Sigmoid colon (tissue), 7 donors: ENCODE data around the gene GSE1. TPM values are rescaled to one million over a fixed set of nuclear protein-coding genes. Genes with fewer than 3 reads are reported as not detected.

Experiments used
- DNase-seq: peaks from one replicate; pipeline ENCODE4 v3.0.0-alpha.2; 2019
- H3K27ac ChIP-seq, 4 donors: fragments of 200-600 bp; sonication (generic); one replicate each; pipeline ENCODE4 v1.5.1; 2016 to 2019; ENCODE audit warnings: mild to moderate bottlenecking in 1 of 4
- H3K27me3 ChIP-seq, 3 donors: fragments of 200-600 bp; sonication (generic); one replicate each; pipeline ENCODE4 v1.5.1; 2019; ENCODE audit warnings: mild to moderate bottlenecking in 1 of 3
- H3K36me3 ChIP-seq, 4 donors: fragments of 200-600 bp; sonication (generic); one replicate each; pipeline ENCODE4 v1.5.1; 2016 to 2019
- H3K4me1 ChIP-seq, 4 donors: fragments of 200-600 bp; sonication (generic); one replicate each; pipeline ENCODE4 v1.5.1; 2017 to 2019
- H3K4me3 ChIP-seq, 4 donors: fragments of 200-600 bp; sonication (generic); one replicate each; pipeline ENCODE4 v1.5.1; 2017 to 2019; ENCODE audit warnings: mild to moderate bottlenecking in 2 of 4, moderate library complexity in 1 of 4
- H3K9me3 ChIP-seq, 4 donors: fragments of 200-600 bp in 3 of 4; sonication (generic) in 3 of 4; one replicate each; pipeline versions ENCODE4 v1.5.1 to v1.6.1; 2013 to 2019
- EP300 ChIP-seq, 4 donors: sonication (generic); formaldehyde crosslinking; IDR thresholded peaks; one replicate each; pipeline ENCODE4 v1.6.1; 2017; ENCODE audit warnings: antibody characterized with exemption in 4 of 4
- POLR2A ChIP-seq, 2 donors: fragments of 450-650 bp; IDR thresholded peaks; one replicate each; pipeline ENCODE4 v1.6.1; 2016; ENCODE audit warnings: antibody characterized with exemption in 2 of 2, mild to moderate bottlenecking in 2 of 2, moderate library complexity in 2 of 2
- POLR2AphosphoS5 ChIP-seq, 4 donors: sonication (generic); formaldehyde crosslinking; IDR thresholded peaks; one replicate each; pipeline ENCODE4 v1.6.1; 2017; ENCODE audit warnings: antibody characterized with exemption in 4 of 4
- WGBS, 2 donors: extraction: QIAGEN DNeasy Blood & Tissue Kit; methylation state at CpG; one replicate each; pipeline ENCODE4 v1.1.7; 2013; 5-methylcytosine and 5-hydroxymethylcytosine counted together
- intact Hi-C: fragments of 100-400 bp; cut with DNase I; formaldehyde crosslinking; loops from one replicate; pipeline ENCODE4 v1.15.1; 2023
- polyA plus RNA-seq, 3 donors: library from polyadenylated mRNA; stranded (reverse); fragments of 200-250 nt; gene quantifications; one replicate each; pipeline ENCODE4 v1.2.3, GENCODE V29; 2013
- total RNA-seq, 4 donors: library from RNA; depleted of rRNA; stranded (reverse); fragments of >200 nt; gene quantifications; one replicate each; pipeline ENCODE4 v1.1.0, GENCODE V29; 2016
- TF ChIP-seq, protein P1 (sequence below), 4 experiments: fragments of 450-650 bp in 3 of 4; fragments of 200-600 bp in 1 of 4; IDR thresholded peaks; one replicate each; pipeline ENCODE4 v1.5.1; 2016 to 2019; ENCODE audit warnings: antibody characterized with exemption in 4 of 4, mild to moderate bottlenecking in 3 of 4, moderate library complexity in 2 of 4
- donor health status: healthy with polysubstance abuse.
- donor health status: Bipolar disorder and iron deficiency.
- donor health status: healthy.

The GSE1 gene
- total and polyA plus RNA-seq, 7 donors: 12.0 to 76.7 (median 42.5) TPM

DNA sequence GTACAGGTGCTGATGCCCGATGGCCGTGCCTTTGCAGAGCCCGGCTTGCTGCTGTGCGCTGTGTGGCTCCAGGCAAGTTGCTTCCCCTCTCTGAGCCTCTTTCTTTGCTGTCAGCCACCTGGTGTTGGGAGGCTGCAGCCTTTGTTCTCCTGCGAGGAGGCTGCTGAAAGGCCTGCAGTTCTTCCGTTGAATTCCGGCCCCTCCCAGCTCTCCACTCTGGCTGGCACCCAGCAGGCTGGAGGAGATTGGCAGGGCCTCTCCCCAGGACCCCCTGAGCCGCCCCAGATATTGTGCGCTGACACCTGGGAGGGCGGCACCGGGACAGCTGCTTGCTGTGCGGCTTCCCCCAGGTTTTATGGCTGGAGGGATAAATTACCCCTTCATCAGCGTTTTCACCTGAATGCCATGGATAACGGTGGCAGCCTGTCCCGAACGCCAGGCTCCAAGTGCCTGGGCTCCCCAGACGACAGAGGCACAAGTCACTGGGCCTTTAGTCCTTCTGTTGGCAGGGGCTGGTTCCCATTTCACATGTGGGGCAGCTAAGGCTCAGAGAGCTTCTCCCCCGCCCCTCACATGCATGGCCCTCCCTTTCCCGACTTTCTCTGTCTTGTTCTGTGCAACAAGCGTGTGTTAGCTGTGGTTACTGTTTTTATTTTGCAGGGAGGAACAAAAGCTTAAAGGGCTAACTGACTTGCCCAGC, 35.1 kb upstream of the GSE1 start:
- Histone ChIP-seq H3K9me3 (no peaks in the 10 kb centered on the region), H3K27me3 (no peaks in the 10 kb centered on the region), H3K4me1 (peaks cover 0 to 100% (median 96%) of the 10 kb centered on the region in 4 donors), H3K36me3 (no peaks in the 10 kb centered on the region), H3K4me3 (no peak overlapping the region), H3K27ac (peak overlapping the region in 3 of 4 donors; percentile 5 to 70 (median 17))
- TF ChIP-seq POLR2A (IDR thresholded peaks at IDR 0.05): no peak
- TF ChIP-seq, protein P1, sequence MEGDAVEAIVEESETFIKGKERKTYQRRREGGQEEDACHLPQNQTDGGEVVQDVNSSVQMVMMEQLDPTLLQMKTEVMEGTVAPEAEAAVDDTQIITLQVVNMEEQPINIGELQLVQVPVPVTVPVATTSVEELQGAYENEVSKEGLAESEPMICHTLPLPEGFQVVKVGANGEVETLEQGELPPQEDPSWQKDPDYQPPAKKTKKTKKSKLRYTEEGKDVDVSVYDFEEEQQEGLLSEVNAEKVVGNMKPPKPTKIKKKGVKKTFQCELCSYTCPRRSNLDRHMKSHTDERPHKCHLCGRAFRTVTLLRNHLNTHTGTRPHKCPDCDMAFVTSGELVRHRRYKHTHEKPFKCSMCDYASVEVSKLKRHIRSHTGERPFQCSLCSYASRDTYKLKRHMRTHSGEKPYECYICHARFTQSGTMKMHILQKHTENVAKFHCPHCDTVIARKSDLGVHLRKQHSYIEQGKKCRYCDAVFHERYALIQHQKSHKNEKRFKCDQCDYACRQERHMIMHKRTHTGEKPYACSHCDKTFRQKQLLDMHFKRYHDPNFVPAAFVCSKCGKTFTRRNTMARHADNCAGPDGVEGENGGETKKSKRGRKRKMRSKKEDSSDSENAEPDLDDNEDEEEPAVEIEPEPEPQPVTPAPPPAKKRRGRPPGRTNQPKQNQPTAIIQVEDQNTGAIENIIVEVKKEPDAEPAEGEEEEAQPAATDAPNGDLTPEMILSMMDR (IDR thresholded peaks at IDR 0.05): no peak
- no peak for TF ChIP-seq EP300 (IDR thresholded peaks at IDR 0.05)
- no peak for TF ChIP-seq POLR2AphosphoS5 (IDR thresholded peaks at IDR 0.05)
- DNase-seq: no peak
- 58 to 82% methylated on average over 20 of the region's 20 CpGs for WGBS, 2 donors
- intact Hi-C loops: no loop called here

DNA sequence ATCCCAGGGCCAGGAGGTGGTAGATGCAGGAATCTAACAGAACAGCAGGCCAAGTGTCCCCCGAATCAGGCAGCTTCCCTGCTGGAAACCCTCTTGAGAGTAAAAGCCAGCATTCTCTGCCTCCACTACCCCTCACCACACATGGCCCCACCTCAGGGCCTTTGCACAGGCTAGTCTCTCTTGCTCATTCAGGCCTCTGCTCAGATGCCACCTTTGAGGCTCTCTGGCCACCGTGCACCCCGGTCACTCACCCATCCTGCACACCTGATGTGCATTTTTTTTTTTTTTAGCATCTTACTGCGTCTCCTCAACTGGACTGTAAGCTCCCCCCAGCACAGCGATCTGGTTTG, 34.5 kb upstream of the GSE1 start:
- WGBS, 2 donors: 92 to 96% methylated on average over 5 of the region's 5 CpGs
- Histone ChIP-seq H3K4me1 (peaks cover 0 to 100% (median 96%) of the 10 kb centered on the region in 4 donors), H3K9me3 (no peaks in the 10 kb centered on the region), H3K27ac (peak overlapping the region in 3 of 4 donors; percentile 66 to 72 (median 70)), H3K36me3 (no peaks in the 10 kb centered on the region), H3K27me3 (no peaks in the 10 kb centered on the region), H3K4me3 (no peak overlapping the region)
- no peak for DNase-seq
- intact Hi-C loops: no loop called here
- TF ChIP-seq, protein P1 (IDR thresholded peaks at IDR 0.05): no peak
- TF ChIP-seq EP300 (IDR thresholded peaks at IDR 0.05) (no peak), POLR2A (IDR thresholded peaks at IDR 0.05) (no peak), POLR2AphosphoS5 (IDR thresholded peaks at IDR 0.05) (no peak)

DNA sequence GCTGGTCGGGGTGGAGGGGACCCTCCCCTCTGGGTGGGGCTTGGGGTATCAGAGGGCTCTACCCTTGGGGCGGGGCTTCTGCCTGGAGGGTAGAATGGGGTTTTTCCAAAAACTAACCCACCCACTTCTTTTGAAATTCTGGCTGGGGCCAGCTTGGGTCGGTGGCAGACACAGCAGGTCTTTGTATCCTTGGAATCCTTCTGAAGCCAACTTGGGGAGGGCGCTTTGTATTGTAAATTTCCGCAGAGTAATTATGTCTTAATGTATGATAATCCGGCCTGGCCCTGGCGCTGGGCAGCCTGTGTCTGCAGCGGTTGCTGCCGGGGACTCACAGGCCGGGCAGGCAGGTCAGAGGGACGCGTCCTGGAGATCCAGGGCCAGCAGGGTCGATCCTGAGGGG, 33.9 kb upstream of the GSE1 start:
- Histone ChIP-seq H3K4me1 (peaks cover 0 to 100% (median 96%) of the 10 kb centered on the region in 4 donors), H3K27ac (peak overlapping the region in 3 of 4 donors; percentile 66 to 72 (median 70))
- WGBS, 2 donors: 59 to 75% methylated on average over 13 of the region's 13 CpGs

DNA sequence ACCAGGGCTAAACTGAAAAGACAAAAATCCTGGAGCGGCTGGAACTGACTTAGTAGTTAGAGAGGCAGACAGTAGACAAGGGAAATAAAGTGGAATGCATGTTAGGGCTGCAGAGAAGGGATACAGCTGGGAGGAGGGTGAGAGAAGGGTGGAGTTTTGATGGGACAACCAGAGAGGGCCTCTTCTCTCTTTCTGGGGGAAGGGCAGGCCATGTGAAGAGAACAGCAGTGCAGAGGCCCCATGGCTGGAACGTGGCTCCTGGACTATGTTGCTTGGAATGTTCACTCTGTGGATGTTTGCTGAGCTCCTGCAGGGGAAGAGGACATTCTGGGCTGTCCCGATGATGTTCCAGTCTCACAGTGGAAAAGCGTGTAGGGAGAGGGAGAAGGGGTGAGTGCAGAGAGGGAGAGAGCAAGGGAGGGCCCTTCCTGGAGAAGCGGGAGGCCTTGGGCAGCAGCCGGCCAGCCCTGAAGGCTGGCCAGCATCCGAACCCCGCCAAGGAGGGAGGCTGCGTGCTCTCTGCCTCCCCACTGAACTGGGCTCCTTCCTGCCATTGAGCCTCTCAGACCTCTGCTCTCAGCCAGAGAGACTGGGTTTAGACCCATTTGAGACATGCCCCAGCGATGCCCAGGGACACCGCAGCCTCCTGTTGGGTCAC, 33.1 kb upstream of the GSE1 start:
- no peak for DNase-seq
- no peaks in the 10 kb centered on the region for H3K36me3 ChIP-seq
- TF ChIP-seq POLR2AphosphoS5 (IDR thresholded peaks at IDR 0.05): no peak
- TF ChIP-seq POLR2A (IDR thresholded peaks at IDR 0.05): no peak
- no peak for TF ChIP-seq EP300 (IDR thresholded peaks at IDR 0.05)
- TF ChIP-seq, protein P1 (IDR thresholded peaks at IDR 0.05): no peak
- no peaks in the 10 kb centered on the region for H3K27me3 ChIP-seq
- H3K9me3 ChIP-seq: no peaks in the 10 kb centered on the region
- intact Hi-C loops: no loop called here
- H3K4me1 ChIP-seq: peaks cover 0 to 100% (median 94%) of the 10 kb centered on the region in 4 donors
- WGBS, 2 donors: 80 to 86% methylated on average over 11 of the region's 11 CpGs
- peak overlapping the region; percentile 9 to 72 (median 68) for H3K27ac ChIP-seq
- H3K4me3 ChIP-seq: no peak overlapping the region

More for the DNA sequence above, 33.9 kb upstream of the GSE1 start:
- TF ChIP-seq, protein P1 (IDR thresholded peaks at IDR 0.05): no peak
- TF ChIP-seq POLR2AphosphoS5 (IDR thresholded peaks at IDR 0.05) (no peak), POLR2A (IDR thresholded peaks at IDR 0.05) (no peak), EP300 (IDR thresholded peaks at IDR 0.05) (no peak)
- Histone ChIP-seq H3K36me3 (no peaks in the 10 kb centered on the region), H3K4me3 (no peak overlapping the region), H3K27me3 (no peaks in the 10 kb centered on the region), H3K9me3 (no peaks in the 10 kb centered on the region)
- DNase-seq: no peak
- intact Hi-C loops: no loop called here
